Neural progenitor cell (in vitro differentiated cells): Measurements from ENCODE around the gene MYO5A. TPM values are rescaled to one million over a fixed set of nuclear protein-coding genes. Genes with fewer than 3 reads are reported as not detected.
"Not testable (repeated sequence)": the region's sequence is repeated elsewhere in the genome, so short reads cannot be mapped to it uniquely, and the experiment has no call there.

Experiments
- DNase-seq: peaks from one replicate; pipeline ENCODE4 v3.0.0-alpha.2; 2016; ENCODE audit warnings: low spot score
- H2AFZ ChIP-seq: fragments of 200-600 bp; sonication (generic); replicated peaks from 2 replicates; pipeline ENCODE4 v1.6.1; 2016; ENCODE audit warnings: antibody characterized with exemption
- H3F3A ChIP-seq: fragments of 200-600 bp; sonication (generic); 2 replicates; pipeline ENCODE4 v1.6.1; 2016; ENCODE audit warnings: antibody characterized with exemption, low read depth
- H3K27ac ChIP-seq: fragments of 200-600 bp; sonication (generic); 2 replicates; pipeline ENCODE4 v1.5.1; 2016; ENCODE audit warnings: mild to moderate bottlenecking
- H3K27me3 ChIP-seq: fragments of 200-600 bp; sonication (generic); 2 replicates; pipeline ENCODE4 v1.6.1; 2016; ENCODE audit warnings: mild to moderate bottlenecking, moderate library complexity
- H3K36me3 ChIP-seq: fragments of 200-600 bp; sonication (generic); 2 replicates; pipeline ENCODE4 v1.5.1; 2016
- H3K4me1 ChIP-seq: fragments of 200-600 bp; sonication (generic); 2 replicates; pipeline ENCODE4 v1.6.1; 2016; ENCODE audit warnings: mixed run types
- H3K4me2 ChIP-seq: fragments of 200-600 bp; sonication (generic); 2 replicates; pipeline ENCODE4 v1.6.1; 2016
- H3K4me3 ChIP-seq: fragments of 200-600 bp; sonication (generic); 2 replicates; pipeline ENCODE4 v1.5.1; 2016
- H3K79me2 ChIP-seq: fragments of 200-600 bp; sonication (generic); 2 replicates; pipeline ENCODE4 v1.6.1; 2016; ENCODE audit warnings: low read depth
- H3K9ac ChIP-seq: fragments of 200-600 bp; sonication (generic); 2 replicates; pipeline ENCODE4 v1.6.1; 2016
- H3K9me3 ChIP-seq: fragments of 200-600 bp; sonication (generic); 2 replicates; pipeline ENCODE4 v1.5.1; 2016; ENCODE audit warnings: low read depth
- H4K20me1 ChIP-seq: fragments of 200-600 bp; sonication (generic); 2 replicates; pipeline ENCODE4 v1.6.1; 2016; ENCODE audit warnings: low read depth
- H3K27ac Mint-ChIP-seq: 3 replicates; pipeline ENCODE4 v1.8.0; 2021; ENCODE audit warnings: mixed read lengths
- H3K27me3 Mint-ChIP-seq: 2 replicates; pipeline ENCODE4 v1.8.0; 2022; ENCODE audit warnings: low read depth, mild to moderate bottlenecking, inconsistent platforms, moderate library complexity, mixed read lengths; ENCODE audit not compliant: insufficient read depth
- H3K36me3 Mint-ChIP-seq: 3 replicates; pipeline ENCODE4 v1.8.0; 2021; ENCODE audit warnings: mixed read lengths
- H3K4me1 Mint-ChIP-seq: 3 replicates; pipeline ENCODE4 v1.8.0; 2021; ENCODE audit warnings: mixed read lengths
- H3K4me3 Mint-ChIP-seq: 3 replicates; pipeline ENCODE4 v1.8.0; 2021; ENCODE audit warnings: mild to moderate bottlenecking, moderate library complexity, mixed read lengths
- H3K9me3 Mint-ChIP-seq: 3 replicates; pipeline ENCODE4 v1.8.0; 2020; ENCODE audit warnings: mixed read lengths
- EZH2 ChIP-seq: fragments of 200-600 bp; sonication (generic); IDR thresholded peaks from 2 replicates; pipeline ENCODE4 v1.6.1; 2017; ENCODE audit warnings: antibody characterized with exemption, mild to moderate bottlenecking, moderate library complexity
- EZH2phosphoT487 ChIP-seq: fragments of 200-600 bp; sonication (generic); IDR thresholded peaks from 2 replicates; pipeline ENCODE4 v1.6.1; 2017; ENCODE audit warnings: antibody characterized with exemption
- total RNA-seq: library from RNA; depleted of rRNA; stranded (reverse); fragments of >200 nt; gene quantifications from 2 replicates; pipeline ENCODE4 v1.2.3, GENCODE V29; 2015; ENCODE audit warnings: low replicate concordance
- TF ChIP-seq, protein P1 (sequence below): fragments of 200-600 bp; sonication (generic); IDR thresholded peaks from 2 replicates; pipeline ENCODE4 v1.5.1; 2017; ENCODE audit warnings: antibody characterized with exemption, mild to moderate bottlenecking

The MYO5A gene
- total RNA-seq, 1 donor from 2014 or later = 34.3 TPM

DNA sequence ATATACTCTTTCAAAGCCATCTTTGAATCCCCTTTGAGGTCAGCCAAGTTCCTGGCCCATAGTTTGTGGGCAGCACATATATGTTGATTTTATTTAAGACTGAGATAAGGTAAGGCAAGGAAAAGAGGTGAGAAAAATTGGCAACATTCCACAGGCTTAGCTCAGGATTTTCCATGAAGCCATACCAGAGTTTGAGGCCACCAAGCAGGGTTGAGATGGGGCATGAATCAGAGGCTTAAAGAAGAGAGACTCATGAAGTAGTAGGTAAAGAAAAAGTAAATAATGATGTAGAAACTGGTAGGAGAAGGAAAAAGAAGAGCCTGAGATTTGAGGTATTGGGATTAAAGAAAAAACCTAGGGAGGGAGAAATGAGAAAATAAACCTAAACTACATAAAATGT lies 89.2 kb downstream of the MYO5A start:
- H3K27me3 ChIP-seq = no peaks in the 10 kb centered on the region
- Mint-ChIP-seq H3K36me3 (no peaks in the 10 kb centered on the region), H3K27me3 (no peaks in the 10 kb centered on the region), H3K4me1 (peaks cover 3% of the 10 kb centered on the region), H3K4me3 (no peak overlapping the region), H3K9me3 (no peaks in the 10 kb centered on the region), H3K27ac (no peak overlapping the region)
- no peak overlapping the region for H3K9ac ChIP-seq
- DNase-seq = no peak
- H2AFZ ChIP-seq = no peak overlapping the region
- no peaks in the 10 kb centered on the region for H4K20me1 ChIP-seq
- peaks cover 7% of the 10 kb centered on the region for H3F3A ChIP-seq
- no peak for TF ChIP-seq EZH2phosphoT487
- TF ChIP-seq, protein P1, sequence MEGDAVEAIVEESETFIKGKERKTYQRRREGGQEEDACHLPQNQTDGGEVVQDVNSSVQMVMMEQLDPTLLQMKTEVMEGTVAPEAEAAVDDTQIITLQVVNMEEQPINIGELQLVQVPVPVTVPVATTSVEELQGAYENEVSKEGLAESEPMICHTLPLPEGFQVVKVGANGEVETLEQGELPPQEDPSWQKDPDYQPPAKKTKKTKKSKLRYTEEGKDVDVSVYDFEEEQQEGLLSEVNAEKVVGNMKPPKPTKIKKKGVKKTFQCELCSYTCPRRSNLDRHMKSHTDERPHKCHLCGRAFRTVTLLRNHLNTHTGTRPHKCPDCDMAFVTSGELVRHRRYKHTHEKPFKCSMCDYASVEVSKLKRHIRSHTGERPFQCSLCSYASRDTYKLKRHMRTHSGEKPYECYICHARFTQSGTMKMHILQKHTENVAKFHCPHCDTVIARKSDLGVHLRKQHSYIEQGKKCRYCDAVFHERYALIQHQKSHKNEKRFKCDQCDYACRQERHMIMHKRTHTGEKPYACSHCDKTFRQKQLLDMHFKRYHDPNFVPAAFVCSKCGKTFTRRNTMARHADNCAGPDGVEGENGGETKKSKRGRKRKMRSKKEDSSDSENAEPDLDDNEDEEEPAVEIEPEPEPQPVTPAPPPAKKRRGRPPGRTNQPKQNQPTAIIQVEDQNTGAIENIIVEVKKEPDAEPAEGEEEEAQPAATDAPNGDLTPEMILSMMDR = no peak
- TF ChIP-seq EZH2 = no peak
- peaks cover 9% of the 10 kb centered on the region for H3K4me1 ChIP-seq
- no peak overlapping the region for H3K4me3 ChIP-seq
- H3K9me3 ChIP-seq = no peaks in the 10 kb centered on the region
- H3K27ac ChIP-seq = no peak overlapping the region
- no peaks in the 10 kb centered on the region for H3K36me3 ChIP-seq
- no peak overlapping the region for H3K4me2 ChIP-seq
- H3K79me2 ChIP-seq = peaks cover 5% of the 10 kb centered on the region

DNA sequence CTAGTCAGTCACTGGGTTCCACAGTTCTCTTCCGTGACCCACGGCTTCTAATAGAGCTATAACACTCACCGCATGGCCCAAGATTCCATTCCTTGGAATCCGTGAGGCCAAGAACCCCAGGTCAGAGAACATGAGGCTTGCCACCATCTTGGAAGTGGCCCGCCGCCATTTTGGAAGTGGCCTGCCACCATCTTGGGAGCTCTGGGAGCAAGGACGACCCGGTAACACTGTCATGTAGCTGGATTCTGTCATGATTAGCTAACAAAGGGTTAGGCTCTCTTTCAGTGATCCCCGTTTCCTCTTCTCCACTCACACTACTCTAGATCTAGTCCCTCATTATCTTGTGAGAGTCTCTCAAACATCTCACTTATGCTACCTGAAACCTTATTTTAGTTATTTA lies 89.6 kb downstream of the MYO5A start:
- H3K4me3 ChIP-seq, H3K4me3 Mint-ChIP-seq, H3K27ac Mint-ChIP-seq, H3F3A ChIP-seq, H3K36me3 ChIP-seq, H2AFZ ChIP-seq, H3K27ac ChIP-seq, H3K79me2 ChIP-seq, H3K27me3 ChIP-seq, H3K27me3 Mint-ChIP-seq, DNase-seq, H3K9ac ChIP-seq, H3K36me3 Mint-ChIP-seq, H3K9me3 ChIP-seq, H3K4me1 ChIP-seq, H3K4me1 Mint-ChIP-seq, H4K20me1 ChIP-seq, H3K9me3 Mint-ChIP-seq: not testable (repeated sequence)
- H3K4me2 ChIP-seq = peak overlapping the region; percentile 34

DNA sequence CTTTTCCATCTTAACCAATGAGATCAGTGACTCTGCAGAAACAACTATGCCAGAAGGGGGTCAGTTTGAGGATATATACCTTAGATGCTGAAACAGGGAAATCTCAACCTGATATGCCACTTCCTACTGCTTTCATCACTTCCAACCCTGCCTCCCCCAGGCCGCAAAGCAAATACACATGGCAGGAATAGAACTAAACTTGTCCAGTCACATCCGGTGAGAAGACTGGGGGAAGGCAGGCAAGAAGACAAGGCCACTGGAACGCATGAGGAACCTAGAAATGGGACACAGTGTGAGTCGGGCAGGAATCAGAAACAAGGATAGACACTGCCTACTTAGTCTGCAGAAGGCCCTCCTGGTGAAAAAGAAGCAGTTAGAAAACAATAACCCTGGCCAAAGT lies 90.6 kb downstream of the MYO5A start:
- Mint-ChIP-seq H3K9me3 (no peaks in the 10 kb centered on the region), H3K4me1 (peaks cover 3% of the 10 kb centered on the region), H3K27me3 (no peaks in the 10 kb centered on the region), H3K4me3 (no peak overlapping the region), H3K27ac (no peak overlapping the region), H3K36me3 (no peaks in the 10 kb centered on the region)
- Histone ChIP-seq H3K36me3 (no peaks in the 10 kb centered on the region), H3K27me3 (no peaks in the 10 kb centered on the region), H3K9me3 (no peaks in the 10 kb centered on the region), H3K27ac (no peak overlapping the region), H3K9ac (no peak overlapping the region), H3K4me1 (peaks cover 9% of the 10 kb centered on the region), H3K79me2 (no peaks in the 10 kb centered on the region), H4K20me1 (no peaks in the 10 kb centered on the region), H2AFZ (peak overlapping the region; percentile 44), H3K4me2 (peak overlapping the region; percentile 34), H3K4me3 (no peak overlapping the region), H3F3A (peaks cover 7% of the 10 kb centered on the region)
- TF ChIP-seq EZH2 (no peak), EZH2phosphoT487 (no peak)
- TF ChIP-seq, protein P1 = no peak
- DNase-seq = no peak

DNA sequence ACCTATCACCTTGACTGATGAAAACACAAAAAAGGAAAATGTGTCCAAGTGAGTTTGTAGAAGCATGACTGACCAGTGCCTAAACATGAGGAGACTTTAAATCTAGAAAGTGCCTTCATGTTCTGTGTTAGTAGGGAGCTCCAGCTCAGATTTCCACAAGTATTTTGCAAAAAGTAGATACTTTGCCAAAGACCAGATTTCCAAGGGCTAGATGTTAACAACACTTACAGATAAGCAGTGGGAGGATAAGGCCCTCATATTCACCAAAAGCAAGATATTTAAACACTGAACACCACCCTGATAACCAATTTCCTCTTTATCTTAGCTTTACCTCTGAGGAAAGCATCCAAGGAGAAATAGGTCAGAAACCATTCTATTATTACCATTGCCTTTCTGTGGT lies 91.0 kb downstream of the MYO5A start:
- no peak overlapping the region for H3K9ac ChIP-seq
- H3K27ac Mint-ChIP-seq = no peak overlapping the region
- H3K4me2 ChIP-seq = no peak overlapping the region
- H3K4me3 Mint-ChIP-seq = no peak overlapping the region
- H3K27ac ChIP-seq = no peak overlapping the region
- H3F3A ChIP-seq = peaks cover 7% of the 10 kb centered on the region
- no peak for DNase-seq
- H4K20me1 ChIP-seq = no peaks in the 10 kb centered on the region
- no peaks in the 10 kb centered on the region for H3K79me2 ChIP-seq
- H3K36me3 ChIP-seq = no peaks in the 10 kb centered on the region
- H3K27me3 Mint-ChIP-seq = no peaks in the 10 kb centered on the region
- H2AFZ ChIP-seq = no peak overlapping the region
- peaks cover 3% of the 10 kb centered on the region for H3K4me1 Mint-ChIP-seq
- no peaks in the 10 kb centered on the region for H3K27me3 ChIP-seq
- no peak overlapping the region for H3K4me3 ChIP-seq
- no peaks in the 10 kb centered on the region for H3K9me3 ChIP-seq
- TF ChIP-seq, protein P1 = no peak
- TF ChIP-seq EZH2phosphoT487 (no peak), EZH2 (no peak)
- peaks cover 9% of the 10 kb centered on the region for H3K4me1 ChIP-seq
- H3K36me3 Mint-ChIP-seq = no peaks in the 10 kb centered on the region
- no peaks in the 10 kb centered on the region for H3K9me3 Mint-ChIP-seq
